MM.1S (cell line): ENCODE data around the gene EPN2.

Experiments used
- DNase-seq: peaks from one replicate; pipeline ENCODE4 v3.0.0-alpha.2; 2015
- H2AFZ ChIP-seq: fragments of 300-600 bp; sonication (generic); 2 replicates; pipeline ENCODE4 v1.6.0; 2016; ENCODE audit warnings: antibody characterized with exemption, low read length
- H3F3A ChIP-seq: fragments of 300-600 bp; sonication (generic); 2 replicates; pipeline ENCODE4 v1.6.1; 2016; ENCODE audit warnings: mild to moderate bottlenecking, antibody characterized with exemption, low read length, moderate library complexity, mixed read lengths; ENCODE audit not compliant: insufficient read depth
- H3K27ac ChIP-seq: fragments of 300-600 bp; sonication (generic); 2 replicates; pipeline ENCODE4 v1.5.1; 2016; ENCODE audit warnings: mild to moderate bottlenecking, low read length
- H3K27me3 ChIP-seq: fragments of 300-600 bp; sonication (generic); replicated peaks from 2 replicates; pipeline ENCODE4 v1.6.0; 2016; ENCODE audit warnings: low read length; ENCODE audit not compliant: insufficient read depth
- H3K36me3 ChIP-seq: fragments of 300-600 bp; sonication (generic); replicated peaks from 2 replicates; pipeline ENCODE4 v1.6.1; 2016; ENCODE audit warnings: mild to moderate bottlenecking, low read length, mixed read lengths; ENCODE audit not compliant: insufficient read depth
- H3K4me1 ChIP-seq: fragments of 300-600 bp; sonication (generic); 2 replicates; pipeline ENCODE4 v1.6.1; 2016; ENCODE audit warnings: low read length, mixed read lengths
- H3K4me2 ChIP-seq: fragments of 300-600 bp; sonication (generic); 2 replicates; pipeline ENCODE4 v1.6.0; 2016; ENCODE audit warnings: low read depth, low read length
- H3K4me3 ChIP-seq: fragments of 300-600 bp; sonication (generic); 2 replicates; pipeline ENCODE4 v1.5.1; 2016; ENCODE audit warnings: low read length, mixed read lengths
- H3K79me2 ChIP-seq: fragments of 300-600 bp; sonication (generic); 2 replicates; pipeline ENCODE4 v1.6.1; 2016; ENCODE audit warnings: mixed run types, low read length, mixed read lengths
- H3K9ac ChIP-seq: fragments of 300-600 bp; sonication (generic); 2 replicates; pipeline ENCODE4 v1.6.1; 2016; ENCODE audit warnings: low read length, mixed read lengths
- H3K9me2 ChIP-seq: fragments of 300-600 bp; sonication (generic); replicated peaks from 2 replicates; pipeline ENCODE4 v1.6.1; 2016; ENCODE audit warnings: mild to moderate bottlenecking, low read length, mixed read lengths; ENCODE audit not compliant: insufficient read depth
- H3K9me3 ChIP-seq: fragments of 300-600 bp; sonication (generic); replicated peaks from 2 replicates; pipeline ENCODE4 v1.6.1; 2016; ENCODE audit warnings: mild to moderate bottlenecking, low read length, mixed read lengths; ENCODE audit not compliant: insufficient read depth
- H4K20me1 ChIP-seq: fragments of 300-600 bp; sonication (generic); 2 replicates; pipeline ENCODE4 v1.6.1; 2016; ENCODE audit warnings: mild to moderate bottlenecking, low read length, moderate library complexity, mixed read lengths; ENCODE audit not compliant: insufficient read depth
- EZH2 ChIP-seq: fragments of 300-600 bp; sonication (generic); optimal IDR thresholded peaks from 2 replicates; pipeline ENCODE3; 2017; ENCODE audit warnings: low read depth, mild to moderate bottlenecking, antibody characterized with exemption, low read length, mixed read lengths
- EZH2phosphoT487 ChIP-seq: fragments of 300-600 bp; sonication (generic); IDR thresholded peaks from 2 replicates; pipeline ENCODE4 v1.6.1; 2018; ENCODE audit warnings: antibody characterized with exemption, low read length
- TF ChIP-seq, protein P1 (sequence below): fragments of 300-600 bp; sonication (generic); IDR thresholded peaks from 2 replicates; pipeline ENCODE4 v1.5.1; 2016; ENCODE audit warnings: antibody characterized with exemption, low read length, mixed read lengths

Gene EPN2

DNA sequence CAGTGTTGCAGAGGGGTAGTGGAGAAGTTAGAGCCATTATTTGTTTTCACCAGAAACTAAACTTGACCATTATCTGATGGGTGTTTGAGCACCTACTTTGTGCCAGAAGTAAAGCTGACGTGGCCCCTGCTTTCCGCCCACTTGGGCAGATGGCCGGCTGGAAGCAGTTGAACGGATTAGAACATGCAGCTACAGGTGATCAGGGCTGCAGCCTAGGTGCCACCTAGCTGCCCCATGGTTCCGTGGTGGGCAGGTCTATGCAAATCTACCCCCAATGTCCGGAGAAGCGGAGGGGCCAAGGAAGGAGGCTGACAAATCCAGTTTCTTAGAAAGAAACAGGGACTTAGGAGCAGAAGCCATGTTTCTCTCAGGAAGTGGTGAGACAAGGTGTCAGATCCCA lies 62.7 kb downstream of the EPN2 start:
- H3K36me3 ChIP-seq, result no peaks in the 10 kb centered on the region
- no peak overlapping the region for H3K9ac ChIP-seq
- H3K9me2 ChIP-seq, result no peaks in the 10 kb centered on the region
- H3K79me2 ChIP-seq, result peaks cover 9% of the 10 kb centered on the region
- no peaks in the 10 kb centered on the region for H3K27me3 ChIP-seq
- no peak for DNase-seq
- no peaks in the 10 kb centered on the region for H3K9me3 ChIP-seq
- H2AFZ ChIP-seq, result no peak overlapping the region
- peaks cover 30% of the 10 kb centered on the region for H3K4me1 ChIP-seq
- peaks cover 12% of the 10 kb centered on the region for H3F3A ChIP-seq
- H3K27ac ChIP-seq, result no peak overlapping the region
- no peak overlapping the region for H3K4me2 ChIP-seq
- no peaks in the 10 kb centered on the region for H4K20me1 ChIP-seq
- H3K4me3 ChIP-seq, result no peak overlapping the region
- TF ChIP-seq EZH2phosphoT487 (no peak), EZH2 (no peak)
- TF ChIP-seq, protein P1, sequence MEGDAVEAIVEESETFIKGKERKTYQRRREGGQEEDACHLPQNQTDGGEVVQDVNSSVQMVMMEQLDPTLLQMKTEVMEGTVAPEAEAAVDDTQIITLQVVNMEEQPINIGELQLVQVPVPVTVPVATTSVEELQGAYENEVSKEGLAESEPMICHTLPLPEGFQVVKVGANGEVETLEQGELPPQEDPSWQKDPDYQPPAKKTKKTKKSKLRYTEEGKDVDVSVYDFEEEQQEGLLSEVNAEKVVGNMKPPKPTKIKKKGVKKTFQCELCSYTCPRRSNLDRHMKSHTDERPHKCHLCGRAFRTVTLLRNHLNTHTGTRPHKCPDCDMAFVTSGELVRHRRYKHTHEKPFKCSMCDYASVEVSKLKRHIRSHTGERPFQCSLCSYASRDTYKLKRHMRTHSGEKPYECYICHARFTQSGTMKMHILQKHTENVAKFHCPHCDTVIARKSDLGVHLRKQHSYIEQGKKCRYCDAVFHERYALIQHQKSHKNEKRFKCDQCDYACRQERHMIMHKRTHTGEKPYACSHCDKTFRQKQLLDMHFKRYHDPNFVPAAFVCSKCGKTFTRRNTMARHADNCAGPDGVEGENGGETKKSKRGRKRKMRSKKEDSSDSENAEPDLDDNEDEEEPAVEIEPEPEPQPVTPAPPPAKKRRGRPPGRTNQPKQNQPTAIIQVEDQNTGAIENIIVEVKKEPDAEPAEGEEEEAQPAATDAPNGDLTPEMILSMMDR, result no peak

DNA sequence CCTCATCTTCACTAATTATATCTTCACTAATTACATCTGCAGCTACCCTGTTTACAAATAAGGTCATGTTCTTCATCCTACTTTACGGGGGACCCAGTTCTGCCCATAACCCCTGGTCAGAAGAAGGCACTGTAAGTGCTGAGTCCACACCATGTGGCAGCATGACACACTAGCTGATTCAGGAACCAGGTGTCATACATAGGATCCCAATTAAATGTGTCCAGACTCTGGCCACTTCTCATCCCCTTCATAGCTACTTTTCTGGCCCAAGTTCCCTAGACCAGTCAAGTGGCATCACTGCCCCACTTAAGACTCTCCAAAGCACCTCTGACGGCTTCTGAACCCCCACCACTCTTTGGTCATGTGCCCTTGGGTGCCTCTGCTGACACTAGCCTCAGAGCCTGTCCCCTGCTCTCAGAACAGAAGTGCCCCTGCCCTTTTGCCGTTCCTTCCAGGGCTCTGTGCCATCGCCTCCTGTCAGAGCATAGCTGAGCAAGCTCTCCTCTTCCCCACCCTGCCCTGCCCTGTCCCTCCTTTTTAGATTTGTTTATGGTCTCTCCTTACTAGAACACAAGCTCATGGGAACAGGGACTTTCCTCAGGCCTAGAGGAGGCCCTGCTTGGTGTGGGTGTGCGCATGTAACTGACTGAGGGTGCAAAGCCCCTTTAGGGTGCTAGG lies 64.2 kb downstream of the EPN2 start:
- H2AFZ ChIP-seq, result no peak overlapping the region
- no peak overlapping the region for H3K4me3 ChIP-seq
- peaks cover 26% of the 10 kb centered on the region for H3F3A ChIP-seq
- H3K36me3 ChIP-seq, result no peaks in the 10 kb centered on the region
- no peak overlapping the region for H3K27ac ChIP-seq
- H3K9me2 ChIP-seq, result no peaks in the 10 kb centered on the region
- peaks cover 43% of the 10 kb centered on the region for H3K4me1 ChIP-seq
- no peak for DNase-seq
- no peak overlapping the region for H3K4me2 ChIP-seq
- TF ChIP-seq EZH2 (no peak), EZH2phosphoT487 (no peak)
- TF ChIP-seq, protein P1, result no peak
- H3K27me3 ChIP-seq, result no peaks in the 10 kb centered on the region
- H3K9me3 ChIP-seq, result no peaks in the 10 kb centered on the region
- H4K20me1 ChIP-seq, result no peaks in the 10 kb centered on the region
- H3K79me2 ChIP-seq, result peaks cover 9% of the 10 kb centered on the region
- no peak overlapping the region for H3K9ac ChIP-seq

DNA sequence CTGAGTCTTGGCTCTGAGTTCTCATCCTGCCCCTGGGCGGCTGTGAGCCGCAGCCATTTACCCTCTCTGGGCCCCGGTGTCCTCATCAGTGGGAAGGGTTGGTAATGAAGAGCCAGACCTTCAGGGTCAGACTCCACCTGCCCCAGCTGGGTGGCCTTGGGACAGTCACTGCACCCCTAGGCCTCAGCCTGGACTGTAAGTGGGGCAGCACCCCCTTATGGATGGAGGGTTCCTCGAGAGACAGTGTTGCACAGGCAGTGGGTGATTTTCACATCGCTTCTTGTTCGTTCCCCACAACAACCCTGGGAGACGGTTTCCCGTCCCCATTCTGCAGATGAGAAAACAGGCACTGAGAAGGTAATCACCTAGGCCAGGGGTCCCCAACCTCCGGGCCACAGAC lies 64.8 kb downstream of the EPN2 start:
- Histone ChIP-seq H3F3A (peaks cover 31% of the 10 kb centered on the region), H3K9ac (no peak overlapping the region), H3K36me3 (no peaks in the 10 kb centered on the region), H3K9me2 (no peaks in the 10 kb centered on the region), H3K79me2 (peaks cover 9% of the 10 kb centered on the region), H3K4me1 (peaks cover 48% of the 10 kb centered on the region), H3K9me3 (no peaks in the 10 kb centered on the region), H2AFZ (no peak overlapping the region), H3K27ac (no peak overlapping the region), H4K20me1 (no peaks in the 10 kb centered on the region), H3K27me3 (no peaks in the 10 kb centered on the region), H3K4me2 (no peak overlapping the region), H3K4me3 (no peak overlapping the region)
- TF ChIP-seq EZH2 (no peak), EZH2phosphoT487 (no peak)
- TF ChIP-seq, protein P1, result no peak
- DNase-seq, result no peak
